HL-60 (cell line): Measurements from ENCODE around the gene ASS1.

Experiments
- DNase-seq, 2 experiments: peaks; one replicate each; pipeline ENCODE4 v3.0.0-alpha.2; 2010 to 2020; ENCODE audit warnings: low read depth in 1 of 2, low spot score in 1 of 2
- H3K27ac ChIP-seq: fragments of 250-450 bp; sonication (Bioruptor Pico); replicated peaks from 2 replicates; pipeline ENCODE4 v1.5.1; 2020; ENCODE audit warnings: mild to moderate bottlenecking, moderate library complexity
- H3K27me3 ChIP-seq: fragments of 250-450 bp; sonication (Bioruptor Pico); 2 replicates; pipeline ENCODE4 v1.5.1; 2021; ENCODE audit warnings: mild to moderate bottlenecking, moderate library complexity; ENCODE audit not compliant: insufficient read depth, poor library complexity, severe bottlenecking
- H3K4me3 ChIP-seq: replicated peaks from 2 replicates; pipeline ENCODE4 v1.5.1; 2011; ENCODE audit warnings: mild to moderate bottlenecking, control low read depth, low read length; ENCODE audit not compliant: insufficient read depth
- GABPA ChIP-seq: IDR thresholded peaks from 2 replicates; pipeline ENCODE4 v1.6.1; 2012; ENCODE audit warnings: low read depth
- POLR2AphosphoS5 ChIP-seq: IDR thresholded peaks from 2 replicates; pipeline ENCODE4 v1.6.1; 2012; ENCODE audit warnings: low read depth
- SPI1 ChIP-seq: IDR thresholded peaks from 2 replicates; pipeline ENCODE4 v1.6.1; 2012; ENCODE audit warnings: low read depth, mild to moderate bottlenecking, borderline replicate concordance
- TF ChIP-seq, protein P1 (sequence below): IDR thresholded peaks from 2 replicates; pipeline ENCODE4 v1.6.1; 2012; ENCODE audit warnings: low read depth; ENCODE audit not compliant: insufficient replicate concordance
- TF ChIP-seq, protein P2 (sequence below): IDR thresholded peaks from one replicate; pipeline ENCODE4 v1.5.1; 2011; ENCODE audit warnings: low read length, control low read depth, inconsistent platforms; ENCODE audit not compliant: insufficient read depth

ASS1 gene

GRCh38 chr9:130409246-130409645, 35.5 kb upstream of the ASS1 start:
- DNase-seq: no peak
- Histone ChIP-seq H3K27me3 (no peaks in the 10 kb centered on the region), H3K27ac (no peak overlapping the region), H3K4me3 (no peak overlapping the region)
- no peak for TF ChIP-seq POLR2AphosphoS5
- no peak for TF ChIP-seq GABPA
- no peak for TF ChIP-seq SPI1
- TF ChIP-seq, protein P1, sequence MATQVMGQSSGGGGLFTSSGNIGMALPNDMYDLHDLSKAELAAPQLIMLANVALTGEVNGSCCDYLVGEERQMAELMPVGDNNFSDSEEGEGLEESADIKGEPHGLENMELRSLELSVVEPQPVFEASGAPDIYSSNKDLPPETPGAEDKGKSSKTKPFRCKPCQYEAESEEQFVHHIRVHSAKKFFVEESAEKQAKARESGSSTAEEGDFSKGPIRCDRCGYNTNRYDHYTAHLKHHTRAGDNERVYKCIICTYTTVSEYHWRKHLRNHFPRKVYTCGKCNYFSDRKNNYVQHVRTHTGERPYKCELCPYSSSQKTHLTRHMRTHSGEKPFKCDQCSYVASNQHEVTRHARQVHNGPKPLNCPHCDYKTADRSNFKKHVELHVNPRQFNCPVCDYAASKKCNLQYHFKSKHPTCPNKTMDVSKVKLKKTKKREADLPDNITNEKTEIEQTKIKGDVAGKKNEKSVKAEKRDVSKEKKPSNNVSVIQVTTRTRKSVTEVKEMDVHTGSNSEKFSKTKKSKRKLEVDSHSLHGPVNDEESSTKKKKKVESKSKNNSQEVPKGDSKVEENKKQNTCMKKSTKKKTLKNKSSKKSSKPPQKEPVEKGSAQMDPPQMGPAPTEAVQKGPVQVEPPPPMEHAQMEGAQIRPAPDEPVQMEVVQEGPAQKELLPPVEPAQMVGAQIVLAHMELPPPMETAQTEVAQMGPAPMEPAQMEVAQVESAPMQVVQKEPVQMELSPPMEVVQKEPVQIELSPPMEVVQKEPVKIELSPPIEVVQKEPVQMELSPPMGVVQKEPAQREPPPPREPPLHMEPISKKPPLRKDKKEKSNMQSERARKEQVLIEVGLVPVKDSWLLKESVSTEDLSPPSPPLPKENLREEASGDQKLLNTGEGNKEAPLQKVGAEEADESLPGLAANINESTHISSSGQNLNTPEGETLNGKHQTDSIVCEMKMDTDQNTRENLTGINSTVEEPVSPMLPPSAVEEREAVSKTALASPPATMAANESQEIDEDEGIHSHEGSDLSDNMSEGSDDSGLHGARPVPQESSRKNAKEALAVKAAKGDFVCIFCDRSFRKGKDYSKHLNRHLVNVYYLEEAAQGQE: no peak
- TF ChIP-seq, protein P2, sequence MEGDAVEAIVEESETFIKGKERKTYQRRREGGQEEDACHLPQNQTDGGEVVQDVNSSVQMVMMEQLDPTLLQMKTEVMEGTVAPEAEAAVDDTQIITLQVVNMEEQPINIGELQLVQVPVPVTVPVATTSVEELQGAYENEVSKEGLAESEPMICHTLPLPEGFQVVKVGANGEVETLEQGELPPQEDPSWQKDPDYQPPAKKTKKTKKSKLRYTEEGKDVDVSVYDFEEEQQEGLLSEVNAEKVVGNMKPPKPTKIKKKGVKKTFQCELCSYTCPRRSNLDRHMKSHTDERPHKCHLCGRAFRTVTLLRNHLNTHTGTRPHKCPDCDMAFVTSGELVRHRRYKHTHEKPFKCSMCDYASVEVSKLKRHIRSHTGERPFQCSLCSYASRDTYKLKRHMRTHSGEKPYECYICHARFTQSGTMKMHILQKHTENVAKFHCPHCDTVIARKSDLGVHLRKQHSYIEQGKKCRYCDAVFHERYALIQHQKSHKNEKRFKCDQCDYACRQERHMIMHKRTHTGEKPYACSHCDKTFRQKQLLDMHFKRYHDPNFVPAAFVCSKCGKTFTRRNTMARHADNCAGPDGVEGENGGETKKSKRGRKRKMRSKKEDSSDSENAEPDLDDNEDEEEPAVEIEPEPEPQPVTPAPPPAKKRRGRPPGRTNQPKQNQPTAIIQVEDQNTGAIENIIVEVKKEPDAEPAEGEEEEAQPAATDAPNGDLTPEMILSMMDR: no peak

- TF ChIP-seq SPI1 (no peak), GABPA (no peak), POLR2AphosphoS5 (no peak)
- TF ChIP-seq, protein P2: no peak
- Histone ChIP-seq H3K27me3 (no peaks in the 10 kb centered on the region), H3K27ac (no peak overlapping the region), H3K4me3 (no peak overlapping the region)
- no peak for DNase-seq
These were observed 34.3 kb upstream of the ASS1 start for GRCh38 chr9:130410443-130410842.

DNA sequence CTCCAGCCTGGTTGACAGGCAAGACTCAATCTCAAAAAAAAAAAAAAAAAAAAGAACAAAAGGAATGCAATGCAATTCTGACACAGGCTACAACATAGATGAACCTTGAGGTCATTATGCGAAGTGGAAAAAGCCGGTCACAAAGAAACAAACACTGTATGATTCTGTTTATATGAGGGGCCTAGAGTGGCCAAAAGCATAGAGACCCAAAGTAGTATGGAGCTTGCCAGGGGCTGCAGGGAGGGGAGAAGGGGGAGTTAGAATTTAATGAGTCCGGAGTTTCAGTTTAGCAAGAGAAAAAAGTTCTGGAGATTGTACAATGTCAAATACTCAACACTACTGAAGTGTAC, 33.2 kb upstream of the ASS1 start:
- Histone ChIP-seq H3K27ac (no peak overlapping the region), H3K4me3 (no peak overlapping the region), H3K27me3 (no peaks in the 10 kb centered on the region)
- TF ChIP-seq, protein P1: no peak
- TF ChIP-seq, protein P2: no peak
- no peak for DNase-seq

- Histone ChIP-seq H3K27me3 (no peaks in the 10 kb centered on the region), H3K4me3 (no peak overlapping the region), H3K27ac (no peak overlapping the region)
- DNase-seq: no peak
- no peak for TF ChIP-seq POLR2AphosphoS5
- TF ChIP-seq GABPA: no peak
- TF ChIP-seq, protein P1: no peak
- no peak for TF ChIP-seq SPI1
These were observed 30.6 kb upstream of the ASS1 start for GRCh38 chr9:130414081-130414731.
